ENCODE results near the gene PASK.

The PASK gene

DNA sequence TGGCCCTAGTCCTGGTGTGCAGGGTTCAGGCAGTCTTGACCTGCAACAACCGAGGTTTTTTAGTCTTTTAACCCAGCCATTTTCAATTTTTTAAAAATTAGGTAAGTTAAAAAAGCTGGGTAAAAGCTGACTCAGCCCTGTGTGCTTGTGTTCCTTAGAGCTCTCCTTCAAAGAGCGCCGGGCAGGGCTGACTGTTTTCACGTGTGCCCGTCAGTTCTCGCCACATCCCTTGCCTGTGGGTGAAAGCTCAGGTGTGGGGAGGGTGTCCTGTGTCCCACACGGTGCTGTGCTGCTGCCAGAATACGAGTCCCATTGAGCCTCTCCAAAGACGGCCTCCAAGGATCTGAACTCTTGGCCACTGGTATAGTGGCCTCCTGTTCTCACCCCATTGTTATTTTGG is 33.9 kb upstream of the PASK start:
- ChIA-PET POLR2A (no interaction called here), CTCF (no interaction called here)
- no peak for TF ChIP-seq TARDBP (IDR thresholded peaks at IDR 0.05)
- TF ChIP-seq LEF1 (IDR thresholded peaks at IDR 0.05; ENCODE audit: borderline replicate concordance): no peak
- no peak for TF ChIP-seq ZNF384 (IDR thresholded peaks at IDR 0.05)
- TF ChIP-seq, protein P1, sequence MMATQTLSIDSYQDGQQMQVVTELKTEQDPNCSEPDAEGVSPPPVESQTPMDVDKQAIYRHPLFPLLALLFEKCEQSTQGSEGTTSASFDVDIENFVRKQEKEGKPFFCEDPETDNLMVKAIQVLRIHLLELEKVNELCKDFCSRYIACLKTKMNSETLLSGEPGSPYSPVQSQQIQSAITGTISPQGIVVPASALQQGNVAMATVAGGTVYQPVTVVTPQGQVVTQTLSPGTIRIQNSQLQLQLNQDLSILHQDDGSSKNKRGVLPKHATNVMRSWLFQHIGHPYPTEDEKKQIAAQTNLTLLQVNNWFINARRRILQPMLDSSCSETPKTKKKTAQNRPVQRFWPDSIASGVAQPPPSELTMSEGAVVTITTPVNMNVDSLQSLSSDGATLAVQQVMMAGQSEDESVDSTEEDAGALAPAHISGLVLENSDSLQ (IDR thresholded peaks at IDR 0.05): no peak
- TF ChIP-seq SUZ12 (IDR thresholded peaks at IDR 0.05): no peak
- TF ChIP-seq HDGF (IDR thresholded peaks at IDR 0.05; ENCODE audit: borderline replicate concordance): no peak
- no peak for TF ChIP-seq NFRKB (IDR thresholded peaks at IDR 0.05)
- TF ChIP-seq FOXA1 (IDR thresholded peaks at IDR 0.05): no peak
- TF ChIP-seq ELF4 (IDR thresholded peaks at IDR 0.05): no peak
- TF ChIP-seq ARNT (IDR thresholded peaks at IDR 0.05): no peak
- no peak for TF ChIP-seq FOXK2 (IDR thresholded peaks at IDR 0.05)
- no peak for TF ChIP-seq FOXM1 (IDR thresholded peaks at IDR 0.05; ENCODE audit: borderline replicate concordance)
- DNase-seq (ENCODE audit: extremely low spot score): no peak

DNA sequence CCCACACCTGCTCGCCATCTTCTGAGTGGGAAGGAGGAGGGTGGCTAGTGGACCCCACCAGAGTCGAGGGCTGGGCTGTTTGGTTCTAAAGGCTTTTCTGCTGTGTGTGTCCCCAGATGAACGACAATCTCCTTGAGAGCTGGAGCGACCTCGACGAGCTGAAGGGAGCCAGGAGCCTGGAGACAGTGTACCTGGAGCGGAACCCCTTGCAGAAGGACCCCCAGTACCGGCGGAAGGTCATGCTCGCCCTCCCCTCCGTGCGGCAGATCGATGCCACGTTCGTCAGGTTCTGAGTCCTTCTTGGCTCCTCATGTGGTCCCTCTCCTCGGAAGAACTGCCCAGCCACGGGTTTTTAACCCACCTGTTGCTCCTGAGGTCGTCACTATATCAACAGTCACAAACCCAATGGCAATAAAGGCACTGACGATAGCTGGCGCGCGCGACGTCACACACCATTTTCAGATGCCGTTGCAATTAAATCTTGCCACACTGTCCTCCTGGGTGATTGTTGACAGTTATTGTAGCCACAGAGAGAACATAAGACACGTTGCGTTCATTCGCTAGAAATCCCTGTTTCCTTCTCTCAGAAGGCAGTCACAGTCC is 33.4 kb upstream of the PASK start:
- ChIA-PET POLR2A (no interaction called here), CTCF (no interaction called here)
- no peak for DNase-seq (ENCODE audit: extremely low spot score)
- TF ChIP-seq TARDBP (IDR thresholded peaks at IDR 0.05) (no peak), BHLHE40 (IDR thresholded peaks at IDR 0.05; ENCODE audit: borderline replicate concordance) (no peak), FOXA1 (IDR thresholded peaks at IDR 0.05) (no peak), HDGF (IDR thresholded peaks at IDR 0.05; ENCODE audit: borderline replicate concordance) (no peak), SUZ12 (IDR thresholded peaks at IDR 0.05) (no peak), FOXM1 (IDR thresholded peaks at IDR 0.05; ENCODE audit: borderline replicate concordance) (no peak), LEF1 (IDR thresholded peaks at IDR 0.05; ENCODE audit: borderline replicate concordance) (no peak), ARNT (IDR thresholded peaks at IDR 0.05) (no peak), NFRKB (IDR thresholded peaks at IDR 0.05) (no peak), SP1 (IDR thresholded peaks at IDR 0.05) (no peak), ELF4 (IDR thresholded peaks at IDR 0.05) (no peak), L3MBTL2 (conservative IDR thresholded peaks at IDR 0.05) (no peak), CTBP1 (IDR thresholded peaks at IDR 0.05; ENCODE audit: borderline replicate concordance) (no peak)

DNA sequence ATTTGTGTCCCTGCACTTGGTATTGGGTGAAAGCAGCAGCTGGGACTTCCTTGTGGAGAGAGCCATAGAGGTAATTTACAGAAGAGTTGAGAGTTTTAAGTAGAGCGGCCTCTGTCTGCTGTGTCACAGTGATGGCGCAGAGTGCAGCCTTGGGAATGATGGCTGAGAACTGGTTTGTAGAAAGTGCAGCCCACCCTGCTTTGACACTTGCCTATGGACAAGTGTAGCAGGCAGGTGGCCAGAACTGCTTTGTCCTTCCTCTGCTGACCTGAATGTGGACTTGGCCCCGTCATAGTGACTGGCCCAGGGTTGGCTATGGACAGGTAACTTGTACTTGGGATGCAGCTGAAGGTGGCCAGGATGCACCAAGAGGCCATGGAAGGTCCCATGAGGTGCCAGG is 32.9 kb upstream of the PASK start:
- CTCF ChIA-PET: no interaction called here
- no peak for DNase-seq (ENCODE audit: extremely low spot score)
- POLR2A ChIA-PET: no interaction called here
- TF ChIP-seq LEF1 (IDR thresholded peaks at IDR 0.05; ENCODE audit: borderline replicate concordance) (no peak), NFRKB (IDR thresholded peaks at IDR 0.05) (no peak), L3MBTL2 (conservative IDR thresholded peaks at IDR 0.05) (no peak), TARDBP (IDR thresholded peaks at IDR 0.05) (no peak), FOXK2 (IDR thresholded peaks at IDR 0.05) (no peak), BHLHE40 (IDR thresholded peaks at IDR 0.05; ENCODE audit: borderline replicate concordance) (no peak), FOXM1 (IDR thresholded peaks at IDR 0.05; ENCODE audit: borderline replicate concordance) (no peak), ARNT (IDR thresholded peaks at IDR 0.05) (no peak), CTBP1 (IDR thresholded peaks at IDR 0.05; ENCODE audit: borderline replicate concordance) (no peak), SP1 (IDR thresholded peaks at IDR 0.05) (no peak), HDGF (IDR thresholded peaks at IDR 0.05; ENCODE audit: borderline replicate concordance) (no peak), ZNF384 (IDR thresholded peaks at IDR 0.05) (no peak), ELF4 (IDR thresholded peaks at IDR 0.05) (no peak), FOXA1 (IDR thresholded peaks at IDR 0.05) (no peak), SUZ12 (IDR thresholded peaks at IDR 0.05) (no peak)
- TF ChIP-seq, protein P1 (IDR thresholded peaks at IDR 0.05): no peak

DNA sequence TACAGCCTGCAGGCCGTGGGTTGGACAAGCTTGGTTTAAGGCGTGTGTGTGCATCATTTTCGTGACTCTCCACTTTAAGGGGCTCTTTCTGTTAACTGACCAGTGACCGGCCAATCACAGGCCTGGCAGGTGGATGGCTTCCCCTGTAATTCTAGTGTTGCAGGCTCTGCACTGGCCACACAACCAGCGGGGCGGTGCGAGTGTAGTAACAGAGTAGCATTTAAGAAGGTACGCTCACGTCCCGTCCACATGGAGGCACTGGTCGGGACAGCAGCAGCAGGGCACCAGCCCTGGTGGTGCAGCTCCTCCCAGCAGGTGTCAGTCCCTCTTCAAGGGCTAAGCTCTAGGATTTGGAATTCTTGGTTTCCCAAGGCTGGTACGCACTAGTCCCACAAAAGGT is 31.2 kb upstream of the PASK start:
- ChIA-PET CTCF (no interaction called here), POLR2A (no interaction called here)
- no peak for DNase-seq (ENCODE audit: extremely low spot score)
- TF ChIP-seq TARDBP (IDR thresholded peaks at IDR 0.05) (no peak), ZNF384 (IDR thresholded peaks at IDR 0.05) (no peak), ELF4 (IDR thresholded peaks at IDR 0.05) (no peak), FOXA1 (IDR thresholded peaks at IDR 0.05) (no peak), BHLHE40 (IDR thresholded peaks at IDR 0.05; ENCODE audit: borderline replicate concordance) (no peak), SP1 (IDR thresholded peaks at IDR 0.05) (no peak), FOXK2 (IDR thresholded peaks at IDR 0.05) (no peak), FOXM1 (IDR thresholded peaks at IDR 0.05; ENCODE audit: borderline replicate concordance) (no peak), NFRKB (IDR thresholded peaks at IDR 0.05) (no peak), HDGF (IDR thresholded peaks at IDR 0.05; ENCODE audit: borderline replicate concordance) (no peak), L3MBTL2 (conservative IDR thresholded peaks at IDR 0.05) (no peak), CTBP1 (IDR thresholded peaks at IDR 0.05; ENCODE audit: borderline replicate concordance) (no peak), SUZ12 (IDR thresholded peaks at IDR 0.05) (no peak), LEF1 (IDR thresholded peaks at IDR 0.05; ENCODE audit: borderline replicate concordance) (no peak), ARNT (IDR thresholded peaks at IDR 0.05) (no peak)
- TF ChIP-seq, protein P1 (IDR thresholded peaks at IDR 0.05): no peak

DNA sequence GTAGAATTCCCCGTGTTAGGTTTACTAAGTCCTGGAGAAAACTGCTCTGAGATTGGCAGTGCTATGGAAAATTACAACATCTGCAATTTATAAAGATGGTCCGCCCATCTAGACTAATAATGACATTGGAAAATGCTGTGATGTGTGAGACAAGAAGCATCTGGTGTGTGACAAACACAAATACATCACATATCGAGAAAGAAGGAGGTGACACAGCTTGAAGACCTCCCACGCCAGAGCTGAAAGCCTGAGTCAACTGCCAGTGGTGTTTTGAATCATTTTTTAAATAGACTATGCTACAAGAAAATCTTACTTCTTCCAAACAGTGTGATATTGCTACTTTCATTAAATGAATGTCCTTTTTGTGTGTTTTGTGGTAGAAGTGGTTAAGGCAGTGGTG is 30.6 kb upstream of the PASK start:
- POLR2A ChIA-PET: no interaction called here
- CTCF ChIA-PET: no interaction called here
- TF ChIP-seq ARNT (IDR thresholded peaks at IDR 0.05): no peak
- TF ChIP-seq FOXA1 (IDR thresholded peaks at IDR 0.05): no peak
- no peak for TF ChIP-seq LEF1 (IDR thresholded peaks at IDR 0.05; ENCODE audit: borderline replicate concordance)
- TF ChIP-seq FOXK2 (IDR thresholded peaks at IDR 0.05): no peak
- TF ChIP-seq BHLHE40 (IDR thresholded peaks at IDR 0.05; ENCODE audit: borderline replicate concordance): no peak
- no peak for TF ChIP-seq L3MBTL2 (conservative IDR thresholded peaks at IDR 0.05)
- no peak for TF ChIP-seq CTBP1 (IDR thresholded peaks at IDR 0.05; ENCODE audit: borderline replicate concordance)
- TF ChIP-seq ZNF384 (IDR thresholded peaks at IDR 0.05): no peak
- no peak for TF ChIP-seq SUZ12 (IDR thresholded peaks at IDR 0.05)
- TF ChIP-seq, protein P1 (IDR thresholded peaks at IDR 0.05): no peak
- no peak for TF ChIP-seq ELF4 (IDR thresholded peaks at IDR 0.05)
- TF ChIP-seq HDGF (IDR thresholded peaks at IDR 0.05; ENCODE audit: borderline replicate concordance): no peak
- TF ChIP-seq TARDBP (IDR thresholded peaks at IDR 0.05): no peak
- TF ChIP-seq NFRKB (IDR thresholded peaks at IDR 0.05): no peak
- DNase-seq (ENCODE audit: extremely low spot score): no peak

Data from HEK293T (cell line).